ENCODE data around the gene TMEM119.

TMEM119 gene

DNA sequence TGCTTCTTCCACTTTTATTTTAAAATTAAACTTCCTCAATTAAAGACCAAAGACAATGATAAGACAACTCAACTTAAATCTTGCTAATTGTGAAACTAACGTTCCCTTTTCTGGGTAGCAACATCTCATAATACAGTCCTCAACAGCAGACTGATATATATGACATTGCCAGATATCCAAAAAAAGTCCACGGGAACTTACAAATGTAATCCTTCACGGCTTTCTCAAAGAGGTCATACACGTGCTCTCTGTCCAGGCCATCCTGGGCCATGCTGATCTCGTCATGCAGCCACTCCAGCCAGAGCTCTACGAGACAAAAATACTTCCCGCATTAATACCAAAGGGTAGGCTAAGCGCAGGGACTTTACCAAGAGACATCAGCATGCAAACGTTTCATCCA lies 50.2 kb downstream of the TMEM119 start:
- H3K27ac ChIP-seq: peak overlapping the region in 2 of 11 experiments; percentile 28 to 68; a peak in 3 of 22 replicates

DNA sequence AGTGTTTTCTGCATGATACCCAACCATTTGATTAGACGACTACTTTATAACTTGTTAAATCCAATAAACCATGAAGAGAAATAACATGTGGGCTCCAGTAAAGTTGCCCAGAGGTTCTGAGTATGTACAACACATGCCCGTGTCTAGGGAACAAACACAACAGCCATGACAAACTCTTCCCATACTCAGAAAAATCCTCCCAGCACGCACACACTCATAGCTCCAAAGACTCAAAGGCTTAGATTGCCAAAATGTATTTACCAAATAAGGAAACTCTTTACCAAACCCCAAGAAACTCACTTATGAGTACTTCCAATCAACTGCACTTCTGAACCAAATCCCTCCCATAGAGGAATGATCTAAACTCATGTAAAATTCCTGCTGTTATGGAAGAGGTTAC lies 54.2 kb downstream of the TMEM119 start:
- Histone ChIP-seq H3K27ac (no peak overlapping the region), H3K4me2 (no peak overlapping the region), H3K9me3 (replicated peaks in 1 of 11) (no peaks in the 10 kb centered on the region), H4K20me1 (peaks cover 75 to 100% (median 94%) of the 10 kb centered on the region in 11 experiments; a peak in 21 of 22 replicates), H3K4me1 (peaks cover 0 to 41% (median 22%) of the 10 kb centered on the region in 10 experiments; a peak in 12 of 20 replicates), H3K4me3 (no peak overlapping the region), H3K27me3 (no peaks in the 10 kb centered on the region), H3K9ac (no peak overlapping the region), H3K36me3 (peaks cover 84 to 100% (median 99%) of the 10 kb centered on the region in 11 experiments)
- TF ChIP-seq Cebpa-rat (IDR thresholded peaks at IDR 0.05): no peak

More for the DNA sequence above, 50.2 kb downstream of the TMEM119 start:
- H3K4me1 ChIP-seq: peaks cover 4 to 65% (median 19%) of the 10 kb centered on the region in 10 experiments; a peak in 19 of 20 replicates
- H3K4me3 ChIP-seq: no peak overlapping the region
- no peaks in the 10 kb centered on the region for H3K9me3 ChIP-seq (replicated peaks in 1 of 11)
- peak overlapping the region in 3 of 11 experiments; percentile 14 to 66 (median 63); a peak in 5 of 22 replicates for H3K4me2 ChIP-seq
- H3K9ac ChIP-seq: no peak overlapping the region
- H3K27me3 ChIP-seq: no peaks in the 10 kb centered on the region
- no peak for TF ChIP-seq Cebpa-rat (IDR thresholded peaks at IDR 0.05)
- peaks cover 67 to 90% (median 81%) of the 10 kb centered on the region in 11 experiments for H3K36me3 ChIP-seq
- H4K20me1 ChIP-seq: peaks cover 80 to 100% (median 94%) of the 10 kb centered on the region in 11 experiments

DNA sequence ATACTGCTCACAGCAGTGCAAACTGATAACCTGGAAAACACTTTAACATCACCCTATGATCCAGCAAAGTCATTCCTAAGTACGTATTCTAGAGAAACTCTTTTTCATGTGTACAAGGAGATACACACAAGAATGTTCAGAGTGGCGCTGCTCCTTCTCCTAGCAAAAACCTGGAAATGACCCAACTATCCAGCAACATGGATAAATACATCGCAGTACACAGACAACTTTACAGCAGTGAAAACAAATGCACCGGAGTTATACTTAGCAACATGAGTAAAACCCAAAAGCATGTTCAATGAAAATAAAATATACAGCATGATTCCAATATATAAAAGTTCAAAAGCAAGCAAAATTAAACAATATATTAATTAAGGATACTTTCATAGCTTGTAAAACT lies 55.6 kb downstream of the TMEM119 start:
- no peak overlapping the region for H3K4me3 ChIP-seq
- H3K27ac ChIP-seq: no peak overlapping the region
- H3K36me3 ChIP-seq: peaks cover 84 to 100% (median 99%) of the 10 kb centered on the region in 11 experiments
- TF ChIP-seq Cebpa-rat (IDR thresholded peaks at IDR 0.05): no peak
- H3K9ac ChIP-seq: no peak overlapping the region
- H3K27me3 ChIP-seq: no peaks in the 10 kb centered on the region
- no peak overlapping the region for H3K4me2 ChIP-seq
- no peaks in the 10 kb centered on the region for H3K9me3 ChIP-seq (replicated peaks in 1 of 11)
- H3K4me1 ChIP-seq: peaks cover 0 to 29% (median 20%) of the 10 kb centered on the region in 10 experiments; a peak in 12 of 20 replicates
- peaks cover 70 to 100% (median 93%) of the 10 kb centered on the region in 11 experiments; a peak in 21 of 22 replicates for H4K20me1 ChIP-seq

Measured in BLaER1 treated with 17β-estradiol and CSF1 and Interleukin-3, amounts not matched to agents 10 nM and 100 nM (cell line).